ENCODE data around the gene SLC13A2.

The SLC13A2 gene

DNA sequence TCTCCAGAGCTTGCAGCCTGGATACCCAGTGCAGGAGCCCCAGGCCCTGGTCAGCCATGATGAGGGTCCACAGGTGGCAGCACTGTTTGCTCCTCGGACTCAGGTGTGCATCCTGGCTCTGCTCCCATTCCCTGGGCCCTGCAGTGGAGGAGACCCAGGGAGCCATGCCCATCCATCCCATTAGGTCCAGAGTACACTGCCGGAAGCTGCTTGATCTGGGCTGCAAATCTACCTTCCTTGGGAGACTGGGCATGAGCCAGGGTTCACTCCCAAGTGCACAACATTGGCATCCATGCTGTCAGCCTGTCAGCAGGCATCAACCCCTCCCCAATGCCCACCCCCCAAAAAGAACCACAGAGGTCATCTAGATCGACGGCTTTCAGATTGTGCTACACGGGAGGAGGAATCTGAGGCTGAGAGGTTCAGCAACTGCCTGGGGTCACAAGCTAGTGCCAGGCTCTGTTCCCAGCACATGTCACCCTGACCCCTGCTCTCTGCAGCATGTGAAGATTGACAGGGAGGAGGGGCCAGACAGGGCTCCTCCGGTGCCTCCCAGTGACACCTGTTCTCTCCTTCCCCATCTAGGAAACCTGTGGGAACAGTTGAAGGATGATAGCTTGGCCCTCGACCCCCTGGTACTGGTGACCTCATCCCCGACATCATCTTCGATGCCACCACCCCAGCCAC, 63.2 kb downstream of the SLC13A2 start:
- no peak for DNase-seq (ENCODE audit: low spot score)

DNA sequence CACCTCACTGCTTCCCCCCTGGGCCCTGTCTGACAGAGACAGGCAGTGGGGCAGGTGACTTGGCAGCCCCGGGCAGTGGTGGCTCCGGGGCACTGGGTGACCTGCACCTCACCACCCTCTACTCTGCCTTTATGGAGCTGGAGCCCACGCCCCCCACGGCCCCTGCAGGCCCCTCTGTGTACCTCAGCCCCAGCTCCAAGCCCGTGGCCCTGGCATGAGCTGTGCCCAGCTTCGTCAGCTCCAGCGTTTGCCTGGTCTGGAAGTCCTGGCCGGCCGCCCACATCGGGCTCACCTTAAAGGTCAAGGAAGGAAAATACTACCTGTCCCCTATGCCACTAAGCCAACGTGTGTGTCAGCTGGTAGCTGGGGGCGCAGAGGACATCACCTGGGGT, 63.8 kb downstream of the SLC13A2 start:
- DNase-seq (ENCODE audit: low spot score), result no peak

- DNase-seq (ENCODE audit: low spot score), result no peak
Observed at GRCh38 chr17:28538296-28538895, 65.0 kb downstream of the SLC13A2 start.

DNA sequence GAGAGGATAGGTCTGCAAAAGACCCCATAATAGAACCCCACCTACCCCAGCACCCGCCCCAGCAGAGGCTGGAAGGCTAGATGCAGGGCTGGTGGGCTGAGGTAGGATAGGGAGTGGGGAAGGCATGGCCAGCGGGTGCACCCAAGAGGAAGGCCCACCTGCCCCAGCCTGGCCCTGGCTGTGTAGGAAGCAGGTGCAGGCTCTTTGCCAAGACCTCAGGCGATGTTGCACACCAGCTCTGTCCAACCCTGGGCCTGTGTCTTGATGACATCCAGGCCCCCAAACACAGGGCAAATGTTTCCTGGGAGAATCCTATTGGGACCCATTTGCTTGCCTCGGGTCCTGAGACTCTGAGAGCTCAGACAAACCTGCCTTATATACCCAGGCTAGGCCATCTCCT, 66.8 kb downstream of the SLC13A2 start:
- DNase-seq (ENCODE audit: low spot score), result no peak

- DNase-seq (ENCODE audit: low spot score), result no peak
Observed at GRCh38 chr17:28541439-28541838, 68.0 kb downstream of the SLC13A2 start.

- no peak for DNase-seq (ENCODE audit: low spot score)
Observed at GRCh38 chr17:28544402-28545140, 71.1 kb downstream of the SLC13A2 start.

GRCh38 chr17:28545141-28545503, 71.7 kb downstream of the SLC13A2 start:
- no peak for DNase-seq (ENCODE audit: low spot score)

DNA sequence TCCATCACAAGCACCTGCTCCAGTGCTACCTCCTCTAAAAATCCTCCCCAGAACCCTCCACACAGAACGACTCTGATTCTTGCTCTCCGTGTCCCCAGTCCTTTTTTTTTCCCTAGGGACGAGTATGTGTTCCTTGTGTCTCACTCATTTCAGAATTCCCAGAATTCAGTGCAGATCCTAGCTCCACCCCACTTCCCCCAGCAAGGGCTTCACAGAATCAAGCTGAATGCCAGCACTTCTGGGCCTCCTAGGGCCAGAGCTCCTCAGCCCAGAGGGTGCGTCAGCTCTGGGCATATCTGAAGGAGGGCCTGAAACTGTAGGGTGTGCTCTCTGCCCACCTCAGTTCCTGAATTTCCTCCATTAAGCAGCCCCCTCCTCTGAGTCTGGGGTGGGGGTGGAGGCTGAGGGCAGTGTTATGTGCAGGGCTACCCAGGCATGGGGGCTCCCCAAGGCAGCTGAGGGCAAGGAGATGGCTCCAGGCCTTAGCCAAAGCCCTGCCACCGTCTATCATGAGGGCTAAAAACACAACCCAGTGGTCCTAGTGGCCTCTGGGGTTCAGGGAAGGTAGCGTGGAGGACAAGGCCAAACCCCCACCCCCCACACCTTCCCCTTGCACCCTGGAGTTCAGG, 72.5 kb downstream of the SLC13A2 start:
- no peak for DNase-seq (ENCODE audit: low spot score)

DNA sequence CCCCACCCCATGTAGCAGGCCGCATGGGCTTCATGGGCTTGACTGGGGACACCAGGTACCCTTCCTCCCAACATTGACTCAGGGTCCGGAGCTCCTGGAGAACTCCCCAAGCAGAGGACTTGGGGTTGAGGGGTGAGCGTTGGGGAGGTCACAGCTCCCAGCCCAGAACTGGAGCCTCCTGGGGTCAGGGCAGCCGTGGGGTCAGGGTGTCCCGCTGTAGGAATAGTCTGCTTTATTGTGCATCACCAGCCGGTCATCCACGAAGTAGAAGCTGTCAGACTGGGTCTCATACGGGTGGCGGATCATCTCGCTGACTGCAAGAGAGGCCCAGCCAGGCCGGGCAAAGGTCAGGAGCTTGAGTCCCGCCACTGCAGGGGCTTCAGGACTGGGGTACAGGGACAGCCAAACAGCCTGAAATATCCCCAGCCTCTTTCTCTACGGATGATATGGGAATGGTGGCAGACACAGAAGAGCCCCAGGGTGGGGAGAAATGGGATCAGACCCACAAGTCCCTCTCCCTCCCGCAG, 73.7 kb downstream of the SLC13A2 start:
- DNase-seq (ENCODE audit: low spot score), result no peak

All from Ammon's horn (tissue), 1 donor.